ENCODE data around the gene CYP39A1. TPM values are rescaled to one million over a fixed set of nuclear protein-coding genes. Genes with fewer than 3 reads are reported as not detected.

CYP39A1 gene
- total and polyA plus RNA-seq, 2 experiments from 2014 or later = 1.5 to 3.5 TPM

GRCh38 chr6:46556053-46556452 is 96.6 kb downstream of the CYP39A1 start (continued):
- TF ChIP-seq NANOG (IDR thresholded peaks at IDR 0.05; ENCODE audit: borderline replicate concordance) (no peak), EZH2phosphoT487 (IDR thresholded peaks at IDR 0.05; ENCODE audit: unreplicated experiment) (no peak), REST (IDR thresholded peaks at IDR 0.05; ENCODE audit: unreplicated experiment) (no peak), STAT1 (IDR thresholded peaks at IDR 0.05; ENCODE audit: unreplicated experiment) (no peak), POLR2AphosphoS5 (IDR thresholded peaks at IDR 0.05; ENCODE audit: low read depth) (no peak), JUNB (IDR thresholded peaks at IDR 0.05; ENCODE audit: unreplicated experiment) (no peak)

- Histone ChIP-seq H3K27ac (ENCODE audit: low read depth) (no peak overlapping the region), H3K36me3 (ENCODE audit: insufficient read depth) (no peaks in the 10 kb centered on the region), H3K4me1 (ENCODE audit: insufficient read depth) (no peaks in the 10 kb centered on the region), H3K79me2 (replicated peaks; ENCODE audit: insufficient read depth) (no peaks in the 10 kb centered on the region), H4K20me1 (replicated peaks; ENCODE audit: insufficient read depth) (no peaks in the 10 kb centered on the region), H3K9me2 (ENCODE audit: insufficient read depth) (no peaks in the 10 kb centered on the region), H3K4me3 (no peak overlapping the region), H3F3A (replicated peaks; ENCODE audit: low read depth) (no peaks in the 10 kb centered on the region), H2AFZ (no peak overlapping the region), H3K27me3 (ENCODE audit: insufficient read depth) (no peaks in the 10 kb centered on the region), H3K4me2 (no peak overlapping the region)
- no peak overlapping the region for H3K27ac Mint-ChIP-seq
- H3K9me3 Mint-ChIP-seq = no peaks in the 10 kb centered on the region
- no peaks in the 10 kb centered on the region for H3K27me3 Mint-ChIP-seq (ENCODE audit: insufficient read depth, low read depth, poor library complexity)
- DNase-seq (ENCODE audit: low spot score) = peak; percentile 28
- H3K4me3 Mint-ChIP-seq = no peak overlapping the region
- peaks cover 8% of the 10 kb centered on the region for H3K4me1 Mint-ChIP-seq
- no peaks in the 10 kb centered on the region for H3K36me3 Mint-ChIP-seq (ENCODE audit: low read depth)
- ATAC-seq = peak; percentile 66
- TF ChIP-seq EZH2phosphoT487 (IDR thresholded peaks at IDR 0.05; ENCODE audit: unreplicated experiment) (no peak), ZNF114 (CRISPR knock-in tag; IDR thresholded peaks at IDR 0.05) (no peak), CREB1 (CRISPR knock-in tag; IDR thresholded peaks at IDR 0.05; ENCODE audit: low read depth) (no peak), JUNB (IDR thresholded peaks at IDR 0.05; ENCODE audit: unreplicated experiment) (no peak), NANOG (IDR thresholded peaks at IDR 0.05; ENCODE audit: borderline replicate concordance) (no peak), CTCF (conservative IDR thresholded peaks at IDR 0.05; ENCODE audit: low read depth in 2 of 2) (no peak), ZNF462 (CRISPR knock-in tag; IDR thresholded peaks at IDR 0.05) (no peak), STAT1 (IDR thresholded peaks at IDR 0.05; ENCODE audit: unreplicated experiment) (no peak), ETS1 (IDR thresholded peaks at IDR 0.05) (no peak)
These were observed 97.5 kb downstream of the CYP39A1 start for GRCh38 chr6:46555129-46555528.
